GM23338 (cell line): ENCODE results near the gene RET. TPM values are rescaled to one million over a fixed set of nuclear protein-coding genes. Genes with fewer than 3 reads are reported as not detected.

Source experiments
- CREB1 ChIP-seq: fragments of 250-450 bp; sonication (Bioruptor Pico); IDR thresholded peaks from 2 replicates; pipeline ENCODE4 v1.5.0; 2020; ENCODE audit warnings: low read depth, mild to moderate bottlenecking, moderate library complexity
- CTCF ChIP-seq, 2 experiments: fragments of 200-600 bp in 1 of 2; sonication (generic) in 1 of 2; conservative IDR thresholded peaks; 2 replicates each; pipeline versions ENCODE4 v1.5.1 to v1.6.1; 2016 to 2017; ENCODE audit warnings: antibody characterized with exemption in 2 of 2, low read depth in 2 of 2, mild to moderate bottlenecking in 2 of 2, moderate library complexity in 1 of 2
- EZH2 ChIP-seq: fragments of 200-600 bp; sonication (generic); IDR thresholded peaks from one replicate; pipeline ENCODE4 v1.8.0; 2017; ENCODE audit warnings: antibody characterized with exemption, mild to moderate bottlenecking, low read depth; ENCODE audit not compliant: unreplicated experiment
- EZH2phosphoT487 ChIP-seq: fragments of 200-600 bp; sonication (generic); IDR thresholded peaks from one replicate; pipeline ENCODE4 v1.8.1; 2018; ENCODE audit warnings: antibody characterized with exemption; ENCODE audit not compliant: unreplicated experiment
- NANOG ChIP-seq: IDR thresholded peaks from 2 replicates; pipeline ENCODE4 v1.6.1; 2016; ENCODE audit warnings: antibody characterized with exemption, borderline replicate concordance
- POLR2AphosphoS5 ChIP-seq: IDR thresholded peaks from 2 replicates; pipeline ENCODE4 v1.6.1; 2016; ENCODE audit warnings: antibody characterized with exemption, low read depth
- REST ChIP-seq: IDR thresholded peaks from one replicate; pipeline ENCODE4 v1.6.1; 2018; ENCODE audit warnings: antibody characterized with exemption; ENCODE audit not compliant: unreplicated experiment
- STAT1 ChIP-seq: IDR thresholded peaks from one replicate; pipeline ENCODE4 v1.6.1; 2016; ENCODE audit warnings: antibody characterized with exemption; ENCODE audit not compliant: unreplicated experiment
- ZNF114 ChIP-seq: fragments of 250-450 bp; sonication (Bioruptor Pico); IDR thresholded peaks from 2 replicates; pipeline ENCODE4 v1.5.0; 2020; ENCODE audit warnings: mild to moderate bottlenecking, moderate library complexity
- ZNF462 ChIP-seq: fragments of 250-450 bp; sonication (Bioruptor Pico); IDR thresholded peaks from 2 replicates; pipeline ENCODE4 v1.5.0; 2020; ENCODE audit warnings: mild to moderate bottlenecking, moderate library complexity
- polyA plus RNA-seq: library from polyadenylated mRNA; unstranded; fragments of >200 nt; fragmentation: Nextera tagmentation; extraction: Ambion mirVana; gene quantifications from 2 replicates; pipeline ENCODE4 v1.2.1, GENCODE V29; 2016
- total RNA-seq: library from RNA; depleted of rRNA; stranded (reverse); fragments of >200 nt; shearing (Covaris generic); gene quantifications from 2 replicates; pipeline ENCODE4 v1.2.3, GENCODE V29; 2014

The RET gene
- total and polyA plus RNA-seq, 2 experiments from 2014 or later: 5.5 to 9.8 TPM

GRCh38 chr10:43117777-43118583 lies 41.1 kb downstream of the RET start (continued):
- no peak for TF ChIP-seq ZNF462
- TF ChIP-seq CTCF (conservative IDR thresholded peaks at IDR 0.05; ENCODE audit: low read depth in 2 of 2): no peak
- TF ChIP-seq ZNF114: no peak
- TF ChIP-seq EZH2phosphoT487: no peak
- TF ChIP-seq CREB1 (CRISPR knock-in tag): no peak
- TF ChIP-seq EZH2: no peak
- TF ChIP-seq NANOG: no peak
- no peak for TF ChIP-seq REST
- TF ChIP-seq POLR2AphosphoS5: no peak
- TF ChIP-seq STAT1: no peak
